UCSD-AML1 (cell line): Measurements from ENCODE around the gene NPIPB6.

Experiments
- DNase-seq: peaks from one replicate; lab custom pipeline; 2025; ENCODE audit not compliant: unreplicated experiment; lab: John Stamatoyannopoulos, UW

NPIPB6 gene

GRCh38 chr16:28324235-28324886 is 38.9 kb downstream of the NPIPB6 start:
- no peak for DNase-seq

- peak; percentile 41 for DNase-seq
Observed at GRCh38 chr16:28321700-28322411, 41.5 kb downstream of the NPIPB6 start.

- DNase-seq = no peak
Observed at GRCh38 chr16:28320741-28321140, 42.6 kb downstream of the NPIPB6 start.

- no peak for DNase-seq
Observed at GRCh38 chr16:28320023-28320561, 43.2 kb downstream of the NPIPB6 start.

- no peak for DNase-seq
Observed at GRCh38 chr16:28319476-28320022, 43.8 kb downstream of the NPIPB6 start.

- DNase-seq = no peak
Observed at GRCh38 chr16:28318042-28318744, 45.1 kb downstream of the NPIPB6 start.

- DNase-seq = peak; percentile 57
Observed at GRCh38 chr16:28317040-28317880, 46.0 kb downstream of the NPIPB6 start.

- DNase-seq = no peak
Observed at GRCh38 chr16:28316054-28316453, 47.3 kb downstream of the NPIPB6 start.

- DNase-seq = no peak
Observed at GRCh38 chr16:28313587-28313986, 49.7 kb downstream of the NPIPB6 start.

- DNase-seq = no peak
Observed at GRCh38 chr16:28312327-28312726, 51.0 kb downstream of the NPIPB6 start.

GRCh38 chr16:28311913-28312312 is 51.4 kb downstream of the NPIPB6 start:
- no peak for DNase-seq

- DNase-seq = no peak
Observed at GRCh38 chr16:28311413-28311812, 51.9 kb downstream of the NPIPB6 start.

- no peak for DNase-seq
Observed at GRCh38 chr16:28310796-28311195, 52.5 kb downstream of the NPIPB6 start.

- no peak for DNase-seq
Observed at GRCh38 chr16:28309811-28310311, 53.4 kb downstream of the NPIPB6 start.

GRCh38 chr16:28308794-28309584 is 54.3 kb downstream of the NPIPB6 start:
- no peak for DNase-seq

GRCh38 chr16:28307936-28308335 is 55.4 kb downstream of the NPIPB6 start:
- no peak for DNase-seq

GRCh38 chr16:28304214-28304613 is 59.1 kb downstream of the NPIPB6 start:
- DNase-seq = peak; percentile 26

GRCh38 chr16:28303132-28303531 is 60.2 kb downstream of the NPIPB6 start:
- DNase-seq = no peak

- no peak for DNase-seq
Observed at GRCh38 chr16:28301620-28302019, 61.7 kb downstream of the NPIPB6 start.

GRCh38 chr16:28301154-28301553 is 62.2 kb downstream of the NPIPB6 start:
- no peak for DNase-seq
